GM03348 (cell line): ENCODE data around the gene ZNF165.
"Not testable (repeated sequence)": the region's sequence is repeated elsewhere in the genome, so short reads cannot be mapped to it uniquely, and the experiment has no call there.

Source experiments
- DNase-seq: peaks from one replicate; pipeline ENCODE4 v3.0.0; 2012; ENCODE audit warnings: low spot score

ZNF165 gene

DNA sequence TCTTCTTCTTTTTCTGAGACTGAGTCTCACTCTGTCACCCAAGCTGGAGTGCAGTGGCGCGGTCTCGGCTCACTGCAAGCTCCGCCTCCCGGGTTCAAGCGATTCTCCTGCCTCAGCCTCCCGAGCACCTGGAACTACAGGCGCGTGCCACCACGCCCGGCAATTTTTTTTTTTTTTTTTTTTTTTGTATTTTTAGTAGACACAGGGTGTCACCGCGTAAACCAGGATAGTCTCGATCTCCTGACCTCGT is at the start of gene ZNF165:
Gene ZNF165 (plus strand): TSS at position 188 of the 250 bp plus-strand sequence. CDS start 4,913 bp downstream, outside the sequence.
- not testable (repeated sequence) for DNase-seq

DNA sequence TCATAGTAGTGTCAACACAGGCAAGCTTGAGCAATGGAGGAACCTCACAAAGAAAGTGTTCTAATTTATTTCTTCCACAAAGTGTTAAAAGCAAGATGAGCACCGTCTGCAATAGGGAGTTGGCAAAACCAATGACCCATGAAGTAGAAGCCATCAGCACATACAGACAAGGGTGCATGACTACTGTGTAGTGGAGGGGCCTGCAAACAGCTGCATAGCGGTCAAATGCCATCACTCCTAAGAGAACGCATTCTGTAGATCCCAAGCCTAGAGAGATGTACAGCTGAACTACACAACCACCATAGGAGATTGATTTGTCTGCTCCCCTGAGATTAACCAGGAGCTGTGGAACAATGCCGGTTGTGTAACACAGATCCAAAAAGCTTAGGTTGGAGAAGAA is 26.8 kb upstream of the ZNF165 start:
- DNase-seq: no peak

DNA sequence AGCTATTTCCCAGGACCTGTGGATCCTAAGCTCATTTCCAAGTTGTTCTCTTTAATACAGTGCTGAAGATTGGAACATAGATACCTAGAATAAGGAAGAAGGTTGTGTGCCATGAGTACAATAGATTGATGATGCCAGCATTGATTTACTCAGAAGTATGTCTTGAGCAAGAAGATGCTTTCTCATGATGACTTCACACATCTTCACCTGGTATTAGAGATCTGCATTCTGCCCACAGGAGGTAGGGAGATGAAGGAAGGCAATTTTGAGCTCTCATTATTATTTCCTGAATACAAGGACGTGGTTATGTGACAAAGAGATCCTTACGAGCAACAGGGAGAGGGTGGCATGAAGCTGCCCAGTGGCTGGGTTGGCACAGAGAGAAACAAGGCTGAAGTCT is 20.0 kb upstream of the ZNF165 start:
- no peak for DNase-seq

DNA sequence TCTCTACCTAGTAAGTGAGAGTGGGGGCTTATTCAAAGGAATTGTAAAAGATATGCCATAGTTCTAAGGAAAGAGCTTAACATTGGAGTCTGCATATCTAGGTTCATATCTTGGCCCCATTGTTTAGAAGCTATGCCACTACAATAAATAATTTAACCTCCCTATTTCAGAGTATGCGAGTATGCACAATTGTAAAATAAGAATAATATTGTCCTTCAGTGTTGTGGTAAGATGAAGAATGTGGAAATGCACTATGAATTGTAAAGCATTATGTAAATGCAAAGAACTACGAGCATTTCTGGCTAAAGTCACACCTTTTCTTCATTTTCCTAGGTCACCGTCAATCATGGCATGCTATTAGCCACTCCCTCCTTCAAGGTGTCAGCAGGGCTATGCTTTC is 16.1 kb upstream of the ZNF165 start:
- no peak for DNase-seq

DNA sequence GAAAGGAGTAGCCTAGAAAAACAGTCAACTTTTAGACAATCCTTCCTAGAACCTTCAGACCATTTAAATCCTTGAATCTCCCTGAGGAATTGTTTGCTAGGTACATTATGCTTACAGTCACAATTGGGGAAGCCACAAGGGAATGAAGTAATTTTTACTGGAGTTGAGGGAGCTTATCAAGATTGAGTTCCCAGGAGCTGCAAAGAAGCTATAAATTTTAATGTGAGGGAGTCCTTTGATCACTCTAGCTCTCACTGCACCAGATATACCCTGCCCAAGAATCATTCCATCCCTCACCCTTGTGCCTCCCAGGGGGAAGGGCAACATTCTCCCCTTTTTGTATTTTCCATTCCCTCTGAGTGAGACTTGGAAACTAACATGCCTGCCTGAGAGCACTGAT is 12.3 kb upstream of the ZNF165 start:
- DNase-seq: no peak

DNA sequence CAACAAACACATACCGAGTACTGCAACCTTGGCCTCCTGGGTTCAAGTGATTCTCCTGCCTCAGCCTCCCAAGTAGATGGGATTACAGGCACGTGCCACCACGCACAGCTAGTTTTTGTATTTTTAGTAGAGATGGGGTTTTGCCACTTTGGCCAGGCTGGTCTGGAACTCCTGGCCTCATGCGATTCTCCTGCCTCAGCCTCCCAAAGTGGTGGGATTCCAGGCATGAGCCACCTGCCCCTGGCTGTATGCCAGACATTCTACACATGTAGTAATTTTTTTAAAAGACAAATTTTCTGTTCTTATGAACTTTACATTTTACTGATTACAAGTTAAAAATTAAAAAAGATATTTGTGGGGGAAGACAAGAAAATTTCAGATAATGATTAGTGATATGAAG is 9.4 kb upstream of the ZNF165 start:
- DNase-seq: not testable (repeated sequence)

DNA sequence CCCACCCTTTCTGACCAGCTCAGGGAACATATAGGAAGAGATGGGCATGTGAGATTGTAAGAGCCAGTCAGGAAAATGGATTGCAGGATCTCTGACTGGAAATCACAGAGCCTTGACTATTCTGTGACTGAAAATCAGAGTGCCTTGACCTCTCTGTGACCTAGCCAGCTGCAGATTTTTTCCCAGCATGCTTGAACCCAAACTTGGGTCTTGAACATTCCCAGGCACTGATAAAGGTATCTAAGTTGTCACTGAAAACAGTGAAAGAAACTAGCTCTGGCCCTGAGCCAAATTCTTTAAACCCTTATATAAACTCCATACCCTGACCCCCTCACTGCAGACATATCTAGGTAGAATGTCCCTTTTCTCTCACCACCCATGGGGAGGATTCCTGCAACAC is 2.3 kb upstream of the ZNF165 start:
- DNase-seq: no peak

DNA sequence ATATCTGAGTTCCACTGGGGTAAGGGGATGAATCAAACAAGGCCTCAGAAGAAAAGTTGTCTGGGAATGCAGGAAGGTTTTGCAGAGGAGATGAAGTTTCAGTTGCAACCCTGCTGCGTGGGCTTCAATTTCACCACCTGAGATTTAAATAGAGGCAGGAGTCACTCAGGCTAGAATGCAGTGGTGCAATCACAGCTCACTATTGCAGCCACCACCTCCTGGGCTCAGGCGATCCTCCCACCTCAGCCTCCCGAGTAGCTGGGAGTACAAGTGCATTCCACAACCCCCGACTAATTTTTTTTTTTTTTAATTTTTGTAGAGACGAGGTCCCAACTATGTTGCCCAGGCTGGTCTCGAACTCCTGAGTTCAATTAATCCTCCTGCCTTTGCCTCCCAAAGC is 1.5 kb upstream of the ZNF165 start:
- DNase-seq: no peak

DNA sequence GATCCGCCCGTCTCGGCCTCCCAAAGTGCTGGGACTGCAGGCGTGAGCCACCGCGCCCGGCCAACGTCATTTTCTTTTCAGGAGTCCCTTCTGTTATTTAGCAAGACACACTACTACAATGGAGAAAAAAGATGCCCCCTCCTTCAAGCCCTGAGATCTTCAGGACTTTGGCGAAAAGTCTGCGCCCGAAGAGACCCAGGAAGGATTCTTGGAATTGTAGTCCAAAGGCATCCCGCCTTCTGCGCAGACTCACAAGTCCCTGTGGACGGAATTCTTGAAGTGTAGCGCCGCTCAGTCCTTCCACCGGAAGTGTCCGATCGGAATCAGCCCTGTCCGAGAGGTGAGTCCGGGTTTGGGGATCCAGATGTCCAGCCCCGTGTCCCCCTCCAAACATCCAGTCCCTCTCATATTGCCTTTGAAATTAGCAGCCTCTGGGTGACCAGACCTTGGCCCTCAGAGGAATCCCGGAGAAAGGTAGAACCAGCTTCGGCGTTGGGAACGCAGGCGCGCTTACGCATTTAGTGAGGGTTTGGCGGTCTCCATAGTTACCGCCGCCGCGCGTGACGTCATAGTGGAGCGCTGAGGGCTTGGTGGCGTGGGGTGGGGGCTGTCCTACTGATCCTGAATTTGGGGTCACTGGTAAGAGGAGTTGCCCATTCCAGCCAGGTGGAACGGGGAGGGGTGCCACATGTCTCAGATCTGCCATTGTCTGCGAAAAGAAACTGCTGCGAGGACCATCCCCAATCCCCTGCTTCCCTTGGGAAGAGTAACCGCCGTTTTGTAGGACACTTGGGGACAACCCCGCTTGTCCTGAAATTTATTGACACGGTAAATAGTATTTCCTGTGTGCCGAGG is 490 bp downstream of the ZNF165 start:
- DNase-seq: peak; percentile 94

DNA sequence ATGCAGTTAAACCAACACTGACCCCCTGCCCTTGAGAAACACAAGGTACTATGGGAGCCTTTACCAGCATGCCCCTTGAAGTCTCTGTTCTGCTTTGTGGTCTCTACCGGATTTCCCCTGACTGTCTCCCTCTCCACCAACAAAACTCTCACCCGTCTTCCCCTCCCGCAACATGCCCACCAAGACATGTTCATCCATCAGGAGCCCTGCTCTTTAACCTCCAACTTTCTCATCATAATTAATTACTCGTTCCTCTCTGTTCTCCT is 1.1 kb downstream of the ZNF165 start:
- peak; percentile 6 for DNase-seq

DNA sequence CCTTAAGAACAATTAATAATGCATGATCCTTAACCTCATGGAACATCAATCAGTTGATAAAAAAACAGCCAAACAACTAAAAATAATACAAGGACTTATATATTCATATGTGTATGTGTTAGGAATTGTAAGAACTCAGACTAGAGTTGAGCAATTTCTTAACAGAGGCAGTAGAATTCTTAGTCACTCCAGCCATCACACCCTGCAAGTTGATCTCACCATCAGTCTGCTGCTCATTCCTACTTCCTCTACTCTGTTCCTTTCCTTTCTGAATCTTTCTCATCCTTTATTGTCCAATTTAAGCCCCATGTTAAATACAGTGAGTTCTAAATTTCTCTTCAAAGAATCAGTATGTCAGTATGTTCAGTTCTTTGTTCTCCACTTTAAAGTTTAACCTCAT is 2.6 kb downstream of the ZNF165 start:
- no peak for DNase-seq

DNA sequence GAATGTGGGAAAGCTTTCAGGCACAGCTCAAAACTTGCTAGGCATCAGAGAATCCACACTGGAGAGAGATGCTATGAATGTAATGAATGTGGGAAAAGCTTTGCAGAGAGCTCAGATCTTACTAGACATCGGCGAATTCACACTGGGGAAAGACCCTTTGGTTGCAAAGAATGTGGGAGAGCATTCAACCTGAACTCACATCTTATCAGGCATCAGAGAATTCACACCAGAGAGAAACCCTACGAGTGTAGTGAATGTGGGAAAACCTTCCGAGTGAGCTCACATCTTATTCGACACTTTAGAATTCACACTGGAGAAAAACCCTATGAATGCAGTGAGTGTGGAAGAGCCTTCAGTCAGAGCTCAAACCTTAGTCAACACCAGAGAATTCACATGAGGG is 8.7 kb downstream of the ZNF165 start:
- no peak for DNase-seq

DNA sequence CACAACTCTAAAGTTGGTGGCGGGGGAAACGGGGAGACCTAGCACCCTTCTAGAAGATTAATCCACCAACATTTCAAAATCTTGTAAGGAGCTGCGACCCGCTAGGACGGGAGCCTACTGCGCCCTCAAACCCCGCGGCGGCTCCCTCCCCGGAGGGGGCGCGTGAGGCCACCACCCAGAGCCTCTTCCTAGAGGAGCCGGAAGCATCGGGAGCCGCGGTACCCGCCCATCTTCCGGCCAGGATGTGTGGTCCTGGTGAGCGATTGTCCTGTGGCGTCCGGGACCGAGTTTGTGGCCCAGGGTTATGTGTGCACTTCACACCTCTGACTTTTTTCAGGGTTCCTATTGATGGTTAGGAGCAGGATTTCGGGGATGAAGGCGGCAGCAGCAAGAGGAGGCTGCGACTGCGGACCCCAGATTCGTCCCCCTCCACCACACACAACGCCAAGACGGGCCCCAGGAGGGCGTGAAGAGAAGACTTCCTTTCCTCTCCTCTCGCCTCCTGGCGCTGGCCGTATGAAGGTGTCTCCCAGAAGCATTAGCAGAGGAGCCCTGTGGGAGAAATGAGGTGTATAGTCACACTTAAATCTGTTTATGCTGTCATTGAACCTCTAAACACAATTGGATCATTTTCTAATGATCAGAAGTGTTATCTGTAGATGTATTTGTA is 10.7 kb downstream of the ZNF165 start:
- DNase-seq: peak; percentile 42

DNA sequence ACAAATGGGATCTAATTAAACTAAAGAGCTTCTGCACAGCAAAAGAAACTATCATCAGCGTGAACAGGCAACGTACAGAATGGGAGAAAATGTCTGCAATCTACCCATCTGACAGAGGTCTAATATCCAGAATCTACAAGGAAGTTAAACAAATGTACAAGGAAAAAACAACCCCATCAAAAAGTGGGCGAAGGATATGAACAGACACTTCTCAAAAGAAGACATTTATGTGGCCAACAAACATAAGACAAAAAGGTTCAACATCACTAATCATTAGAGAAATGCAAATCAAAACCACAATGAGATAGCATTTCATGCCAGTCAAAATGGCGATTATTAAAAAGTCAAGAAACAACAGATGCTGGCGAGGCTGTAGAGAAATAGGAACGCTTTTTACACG is 21.9 kb downstream of the ZNF165 start:
- not testable (repeated sequence) for DNase-seq

DNA sequence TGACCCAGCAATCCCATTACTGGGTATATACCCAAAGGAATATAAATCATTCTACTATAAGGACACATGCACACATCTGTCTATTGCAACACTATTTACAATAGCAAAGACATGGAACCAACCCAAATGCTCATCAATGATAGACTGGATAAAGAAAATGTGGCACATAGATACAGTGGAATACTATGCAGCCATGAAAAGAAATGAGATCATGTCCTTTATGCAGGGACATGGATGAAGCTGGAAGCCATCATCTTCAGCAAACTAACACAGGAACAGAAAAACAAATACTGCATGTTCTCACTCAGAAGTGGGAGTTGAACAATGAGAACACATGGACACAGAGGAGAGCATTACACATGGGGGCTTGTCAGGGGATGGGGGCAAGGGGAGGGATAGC is 22.3 kb downstream of the ZNF165 start:
- not testable (repeated sequence) for DNase-seq

DNA sequence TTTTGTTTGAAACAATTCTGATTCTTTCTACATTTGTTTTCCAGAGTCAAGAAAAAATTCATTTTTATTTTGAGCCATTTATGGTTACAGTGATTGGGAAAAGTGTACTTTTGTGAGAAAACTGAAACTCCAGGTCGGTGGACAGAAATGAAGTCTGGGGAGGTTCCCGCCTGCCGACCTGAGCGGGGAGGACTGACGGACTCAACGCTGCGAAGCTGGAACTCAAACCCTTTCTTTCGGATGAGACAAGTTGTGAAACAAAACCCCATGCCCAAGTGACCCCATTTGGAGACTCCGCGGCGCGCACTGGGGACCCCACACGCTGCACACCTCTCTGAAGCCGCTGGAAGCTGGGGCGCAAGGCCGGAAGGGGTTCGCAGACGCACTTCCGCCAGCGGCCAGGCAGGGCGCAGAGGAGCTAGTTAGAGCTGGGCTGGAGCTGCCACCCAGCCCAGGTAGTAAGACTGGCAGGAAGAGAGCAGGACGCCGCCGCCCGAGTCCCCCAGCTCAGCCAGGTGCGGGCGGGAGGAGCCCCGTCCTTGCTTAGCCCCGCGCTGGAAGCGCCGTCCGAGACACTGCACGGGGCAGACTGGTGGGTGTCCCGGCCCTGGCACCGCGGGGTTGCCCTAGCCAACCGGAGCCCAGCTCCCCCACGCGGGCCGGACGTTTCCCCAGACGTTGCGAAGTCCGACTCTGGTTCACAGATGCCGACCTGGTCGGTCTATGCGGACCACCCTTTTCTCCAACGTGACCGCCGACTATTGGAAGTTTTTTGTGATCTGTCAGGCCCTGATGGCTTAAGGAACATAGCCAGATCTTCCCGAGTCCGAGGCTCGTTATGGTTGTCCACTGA is 24.2 kb downstream of the ZNF165 start:
- DNase-seq: peak; percentile 93

DNA sequence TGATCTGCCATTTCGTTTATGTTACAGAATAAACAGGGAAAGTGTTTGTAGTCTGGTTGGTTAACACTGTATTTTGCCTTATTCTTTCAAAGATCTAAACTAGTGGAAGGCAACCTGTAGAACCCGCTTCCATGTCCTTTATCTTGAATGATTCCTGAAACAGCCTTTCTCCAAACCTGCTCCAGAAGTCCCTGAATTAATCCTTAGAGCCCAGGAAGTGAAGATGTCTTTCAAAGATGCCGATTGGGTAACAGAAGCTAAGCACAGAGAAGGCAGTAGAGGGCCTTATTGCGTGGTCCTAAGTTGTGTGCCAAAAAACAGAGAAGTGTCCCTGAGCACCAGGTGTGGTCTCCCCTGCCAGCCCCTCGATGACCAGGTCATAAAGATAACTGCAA is 24.9 kb downstream of the ZNF165 start:
- peak; percentile 28 for DNase-seq

DNA sequence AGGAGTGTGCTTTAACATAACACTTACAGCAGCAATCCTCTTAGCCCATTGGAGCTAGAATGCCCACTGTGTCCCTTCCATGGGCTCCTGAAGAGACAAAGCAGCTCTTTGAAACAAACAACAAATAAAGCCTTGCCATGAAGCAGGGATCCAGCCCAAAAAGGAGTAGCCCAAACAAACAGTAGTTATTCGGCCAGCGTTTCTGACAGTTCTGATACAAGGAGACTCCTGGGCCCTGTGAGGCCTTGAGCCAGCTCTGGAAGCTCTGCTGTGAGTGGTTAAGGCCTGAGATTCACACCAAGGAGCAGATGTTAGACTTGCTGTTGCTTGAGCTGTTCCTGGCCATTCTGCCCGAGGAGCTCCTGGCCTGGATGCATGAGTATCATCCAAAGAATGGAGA is 27.1 kb downstream of the ZNF165 start:
- DNase-seq: no peak

DNA sequence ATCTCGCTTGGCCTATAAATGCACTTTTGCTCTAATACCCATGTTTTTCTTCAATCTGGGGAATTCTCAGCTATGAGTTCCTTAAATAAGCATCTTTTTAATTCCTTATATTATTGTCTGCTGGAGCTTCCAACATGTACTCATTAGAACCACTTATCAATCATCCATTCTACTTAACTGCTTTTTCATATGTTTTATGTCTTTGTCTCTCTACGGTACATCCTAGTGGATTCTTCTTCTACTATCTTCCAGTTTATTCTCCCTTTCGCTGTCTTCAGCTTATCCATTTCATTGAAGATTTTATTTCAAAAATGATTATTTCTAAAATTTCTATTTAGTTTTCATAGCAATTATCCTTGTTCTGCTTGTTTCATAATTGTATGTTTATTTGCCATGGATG is 31.6 kb downstream of the ZNF165 start:
- no peak for DNase-seq

DNA sequence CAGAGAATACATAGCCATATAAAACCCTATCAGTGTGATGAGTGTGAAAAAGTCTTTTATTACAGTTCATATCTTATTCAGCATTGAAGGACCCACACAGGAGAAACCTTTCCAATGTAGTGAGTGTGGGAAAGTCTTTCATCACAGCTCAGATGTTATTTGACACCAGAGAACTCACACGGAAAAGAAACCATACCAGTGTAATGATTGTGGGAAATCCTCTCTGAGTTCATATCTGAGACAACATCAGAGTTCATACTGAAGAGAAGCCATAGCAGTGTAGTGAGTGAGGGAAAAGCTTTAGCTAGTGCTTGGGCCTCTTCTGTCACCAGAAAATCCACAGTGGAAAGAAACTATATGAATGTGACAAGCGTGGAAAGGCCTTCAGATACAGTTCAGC is 35.4 kb downstream of the ZNF165 start:
- no peak for DNase-seq

DNA sequence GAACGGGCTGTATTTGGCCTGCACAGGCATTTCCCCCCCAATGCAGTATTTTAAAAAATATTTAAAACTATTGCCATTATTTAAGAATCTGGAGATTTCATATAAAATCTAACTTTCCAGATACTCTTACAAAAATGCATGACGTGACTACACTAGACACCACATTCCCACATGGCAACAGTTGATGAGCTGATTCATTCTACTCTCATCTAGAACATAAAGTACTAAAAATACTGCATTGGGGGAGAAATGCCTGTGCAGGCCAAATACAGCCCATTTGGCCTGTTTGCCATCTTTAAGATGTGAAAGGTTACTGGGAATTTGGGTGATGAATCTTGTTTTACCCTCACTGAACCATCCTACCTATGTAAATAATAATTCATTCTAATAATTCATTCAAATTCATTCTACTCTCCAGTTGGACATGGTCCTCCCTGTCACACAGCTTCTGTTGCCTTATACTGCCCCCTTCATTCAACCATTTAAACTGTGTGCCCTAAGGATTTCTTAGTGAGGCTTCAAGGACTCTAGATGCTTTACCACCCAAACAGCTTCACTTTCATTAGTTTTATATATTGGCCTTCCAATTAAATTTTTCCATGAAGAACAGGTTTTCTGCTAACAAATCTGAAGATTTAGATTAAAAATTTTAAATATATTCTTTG is 37.1 kb downstream of the ZNF165 start:
- DNase-seq: no peak

DNA sequence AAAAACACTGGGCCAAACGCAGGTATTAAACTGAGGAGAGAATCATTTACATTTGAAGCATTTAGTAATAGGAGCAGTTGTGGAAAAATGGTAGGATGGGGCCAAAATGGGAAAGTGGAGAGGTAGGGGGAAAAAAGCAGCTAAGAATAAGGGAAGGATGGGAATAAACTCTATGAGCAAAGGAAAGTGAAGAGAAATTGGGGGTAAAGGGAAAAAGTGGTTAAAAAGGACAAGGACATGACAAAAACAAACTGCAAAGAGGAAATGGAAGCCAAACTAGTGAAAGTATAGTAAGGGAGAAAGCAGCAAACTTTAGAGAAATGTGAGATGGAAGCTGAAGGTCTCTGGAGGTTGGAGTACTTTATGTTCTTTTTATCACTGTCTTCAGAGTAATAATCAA is 37.8 kb downstream of the ZNF165 start:
- no peak for DNase-seq

DNA sequence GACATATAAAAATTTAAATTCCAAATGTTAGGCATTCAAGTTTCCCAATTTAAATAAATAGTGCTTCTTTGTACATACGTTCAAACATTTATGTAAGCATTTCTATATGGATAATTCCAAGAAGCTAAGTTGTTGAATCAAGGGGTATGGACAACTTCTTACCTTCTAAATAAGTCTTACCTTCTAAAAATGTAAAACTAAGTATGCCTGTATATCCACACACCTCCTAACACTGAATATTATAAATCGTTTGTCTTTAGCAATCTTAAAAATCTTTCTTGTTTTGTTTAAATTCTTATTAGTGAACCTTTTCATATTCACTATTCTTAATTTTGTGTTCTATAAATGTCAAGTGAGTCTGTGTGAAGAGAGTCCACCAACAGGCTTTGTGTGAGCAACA is 41.5 kb downstream of the ZNF165 start:
- DNase-seq: no peak
